Bronchial epithelial cell (primary cell): Measurements from ENCODE around the gene ADCY6. TPM values are rescaled to one million over a fixed set of nuclear protein-coding genes. Genes with fewer than 3 reads are reported as not detected.
A peak's percentile ranks its signal among the peaks of the same experiment; 100 is the strongest.

Experiments
- DNase-seq: peaks from one replicate; pipeline ENCODE4 v3.0.0-alpha.2; 2010; ENCODE audit warnings: low read depth
- FAIRE-seq: peaks from 2 replicates; lab custom pipeline; 2011; peaks lifted over from hg19 to GRCh38; lab: Jason Lieb, UNC
- H3K27me3 ChIP-seq: 2 replicates; pipeline ENCODE4 v1.5.1; 2011; ENCODE audit warnings: low read length; ENCODE audit not compliant: control insufficient read depth, insufficient read depth
- H3K36me3 ChIP-seq: 2 replicates; pipeline ENCODE4 v1.5.1; 2011; ENCODE audit warnings: low read length; ENCODE audit not compliant: control insufficient read depth, insufficient read depth
- H3K4me3 ChIP-seq: 2 replicates; pipeline ENCODE4 v1.5.1; 2011; ENCODE audit warnings: mild to moderate bottlenecking, low read depth, low read length, control low read depth
- total RNA-seq: library from RNA; depleted of rRNA; stranded (reverse); fragments of >200 nt; gene quantifications from 2 replicates; pipeline ENCODE4 v1.2.1, GENCODE V29; 2014
- TF ChIP-seq, protein P1 (sequence below): IDR thresholded peaks from 2 replicates; pipeline ENCODE4 v1.5.1; 2011; ENCODE audit warnings: mild to moderate bottlenecking, moderate library complexity, low read length, control low read depth, inconsistent platforms; ENCODE audit not compliant: insufficient read depth, severe bottlenecking

Gene ADCY6
- total RNA-seq, result 13.4 and 32.6 TPM in 2 replicates

DNA sequence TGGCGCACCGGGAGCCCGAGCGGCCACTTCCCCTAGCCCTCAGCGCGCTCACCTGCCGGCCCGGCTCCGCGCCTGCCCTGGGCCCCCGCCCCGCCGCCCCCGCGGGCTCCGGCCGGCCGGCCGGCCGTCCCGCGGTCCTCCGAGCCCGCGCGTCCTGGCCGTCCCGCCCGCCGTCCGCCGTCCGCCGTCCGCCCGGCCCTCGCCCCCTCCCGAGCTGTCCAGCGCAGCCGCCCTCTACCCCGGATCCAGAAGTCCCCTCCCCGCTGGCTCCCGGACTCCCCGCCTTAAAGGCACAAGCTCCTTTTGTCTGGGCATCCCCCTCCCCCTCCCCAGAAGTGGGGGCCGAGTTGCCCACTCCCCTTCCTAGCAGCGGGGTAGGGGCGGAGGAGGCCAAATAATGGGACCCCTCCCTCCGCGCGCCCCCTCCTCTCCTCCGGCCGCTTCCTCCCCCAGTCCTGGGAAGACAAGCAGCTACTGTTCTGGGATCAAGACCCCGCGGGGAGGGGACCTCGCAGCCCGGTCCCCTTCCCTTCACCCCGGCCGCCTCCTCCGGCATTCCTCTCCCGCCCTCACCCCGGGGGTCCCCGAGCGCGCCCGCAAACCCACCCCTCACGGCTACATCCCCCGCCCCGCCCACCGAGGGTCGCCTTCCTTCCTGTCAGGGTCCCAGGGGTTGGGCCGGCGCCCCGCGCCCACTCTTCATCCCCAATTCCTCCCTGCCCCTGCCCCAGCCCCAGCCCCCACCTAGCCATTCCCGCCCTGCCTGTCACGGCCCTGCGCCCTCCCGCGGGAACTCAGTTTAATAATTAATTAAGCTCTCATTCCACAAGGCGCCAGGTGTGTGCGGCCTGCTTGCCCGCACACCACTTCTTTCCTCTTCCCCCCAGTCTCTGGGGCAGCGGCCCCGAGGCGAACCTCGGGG, at the start of gene ADCY6:
Gene ADCY6 (minus strand): TSS at position 236 of the 922 bp plus-strand sequence. CDS start 5,655 bp downstream, outside the sequence.
- Histone ChIP-seq H3K4me3 (peak within 1 kb of the TSS; percentile 88), H3K27me3 (no peaks in the 10 kb centered on the region), H3K36me3 (no peaks in the 10 kb centered on the region)
- DNase-seq (peak; percentile 42), FAIRE-seq (no peak)
- TF ChIP-seq, protein P1, sequence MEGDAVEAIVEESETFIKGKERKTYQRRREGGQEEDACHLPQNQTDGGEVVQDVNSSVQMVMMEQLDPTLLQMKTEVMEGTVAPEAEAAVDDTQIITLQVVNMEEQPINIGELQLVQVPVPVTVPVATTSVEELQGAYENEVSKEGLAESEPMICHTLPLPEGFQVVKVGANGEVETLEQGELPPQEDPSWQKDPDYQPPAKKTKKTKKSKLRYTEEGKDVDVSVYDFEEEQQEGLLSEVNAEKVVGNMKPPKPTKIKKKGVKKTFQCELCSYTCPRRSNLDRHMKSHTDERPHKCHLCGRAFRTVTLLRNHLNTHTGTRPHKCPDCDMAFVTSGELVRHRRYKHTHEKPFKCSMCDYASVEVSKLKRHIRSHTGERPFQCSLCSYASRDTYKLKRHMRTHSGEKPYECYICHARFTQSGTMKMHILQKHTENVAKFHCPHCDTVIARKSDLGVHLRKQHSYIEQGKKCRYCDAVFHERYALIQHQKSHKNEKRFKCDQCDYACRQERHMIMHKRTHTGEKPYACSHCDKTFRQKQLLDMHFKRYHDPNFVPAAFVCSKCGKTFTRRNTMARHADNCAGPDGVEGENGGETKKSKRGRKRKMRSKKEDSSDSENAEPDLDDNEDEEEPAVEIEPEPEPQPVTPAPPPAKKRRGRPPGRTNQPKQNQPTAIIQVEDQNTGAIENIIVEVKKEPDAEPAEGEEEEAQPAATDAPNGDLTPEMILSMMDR, result no peak

DNA sequence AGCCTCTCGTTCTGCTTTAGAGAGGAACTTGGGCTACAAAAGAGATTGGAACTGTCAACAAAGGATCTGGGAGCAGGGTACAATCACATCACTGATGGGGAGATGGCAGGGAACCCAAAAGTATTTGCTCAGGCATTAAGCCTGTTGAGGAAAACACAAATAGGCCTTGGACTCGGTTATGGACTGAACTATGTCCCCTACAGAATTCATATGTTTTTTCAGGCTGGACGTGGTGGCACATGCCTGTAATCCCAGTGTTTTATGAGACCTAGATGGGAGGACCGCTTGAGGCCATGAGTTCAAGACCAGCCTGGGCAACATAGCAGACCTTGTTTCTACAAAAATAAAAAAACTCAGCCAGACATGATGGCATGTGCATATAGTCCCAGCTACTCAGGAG, 49.2 kb upstream of the ADCY6 start:
- Histone ChIP-seq H3K4me3 (no peak overlapping the region), H3K27me3 (no peaks in the 10 kb centered on the region), H3K36me3 (peaks cover 27% of the 10 kb centered on the region)
- TF ChIP-seq, protein P1, result no peak
- DNase-seq (no peak), FAIRE-seq (peak; percentile 40)

DNA sequence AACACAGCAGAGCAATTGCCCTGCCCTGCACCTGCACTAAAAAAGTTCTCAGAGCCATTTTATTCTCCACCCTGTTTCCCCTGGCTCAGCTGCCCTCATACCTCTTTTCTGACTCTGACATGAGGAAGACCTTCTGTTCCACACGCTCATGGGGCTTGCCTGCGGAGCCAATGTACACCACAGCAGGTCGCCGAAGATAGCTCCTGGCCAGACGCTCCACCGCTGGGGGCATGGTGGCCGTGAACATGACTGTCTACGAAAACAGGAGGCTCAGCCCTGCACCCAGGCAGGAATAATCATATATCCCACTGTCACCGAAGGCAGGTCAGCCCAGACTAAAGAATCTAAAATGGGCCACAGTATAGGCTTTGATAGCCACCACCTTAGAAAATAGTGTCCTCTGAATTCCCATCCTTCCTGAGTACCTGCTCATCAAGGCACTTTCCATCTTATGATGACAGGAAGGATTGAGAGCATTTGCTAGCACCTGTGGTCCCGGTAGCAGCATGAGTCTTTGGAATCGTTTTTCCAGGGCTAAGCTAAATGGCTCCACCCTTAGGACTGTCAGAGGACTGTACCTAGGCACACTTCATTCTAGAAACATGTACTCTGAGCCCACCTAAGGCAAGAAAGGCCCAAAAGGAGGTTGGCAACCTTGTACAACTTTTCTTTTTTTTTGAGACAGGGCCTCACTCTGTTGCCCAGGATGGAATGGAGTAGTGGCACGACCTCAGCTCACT, 43.6 kb upstream of the ADCY6 start:
- TF ChIP-seq, protein P1, result no peak
- Histone ChIP-seq H3K36me3 (peaks cover 39% of the 10 kb centered on the region), H3K4me3 (no peak overlapping the region), H3K27me3 (no peaks in the 10 kb centered on the region)
- FAIRE-seq, result no peak
- DNase-seq, result no peak

DNA sequence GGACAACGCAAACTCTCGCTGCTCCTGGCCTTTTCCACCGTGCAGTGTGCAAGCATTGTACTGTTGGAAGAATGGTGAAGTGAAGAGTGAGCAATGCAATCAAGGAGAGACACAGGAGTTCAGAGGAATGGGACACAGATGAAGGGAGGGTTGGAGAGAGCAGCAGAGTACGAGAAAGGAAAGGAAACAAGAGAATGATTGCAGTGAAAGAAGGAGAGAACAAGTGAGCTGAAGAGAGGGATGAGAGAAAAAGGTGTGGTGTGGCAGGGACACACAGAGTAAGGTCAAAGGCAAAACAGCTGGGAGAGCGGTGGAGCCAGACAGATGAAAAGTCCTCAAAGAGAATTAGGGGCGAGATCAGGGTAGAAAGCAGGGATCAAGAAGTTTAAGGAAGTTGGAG, 42.4 kb upstream of the ADCY6 start:
- no peak for DNase-seq
- Histone ChIP-seq H3K27me3 (no peaks in the 10 kb centered on the region), H3K4me3 (no peak overlapping the region), H3K36me3 (peaks cover 35% of the 10 kb centered on the region)
- TF ChIP-seq, protein P1, result no peak
- no peak for FAIRE-seq

DNA sequence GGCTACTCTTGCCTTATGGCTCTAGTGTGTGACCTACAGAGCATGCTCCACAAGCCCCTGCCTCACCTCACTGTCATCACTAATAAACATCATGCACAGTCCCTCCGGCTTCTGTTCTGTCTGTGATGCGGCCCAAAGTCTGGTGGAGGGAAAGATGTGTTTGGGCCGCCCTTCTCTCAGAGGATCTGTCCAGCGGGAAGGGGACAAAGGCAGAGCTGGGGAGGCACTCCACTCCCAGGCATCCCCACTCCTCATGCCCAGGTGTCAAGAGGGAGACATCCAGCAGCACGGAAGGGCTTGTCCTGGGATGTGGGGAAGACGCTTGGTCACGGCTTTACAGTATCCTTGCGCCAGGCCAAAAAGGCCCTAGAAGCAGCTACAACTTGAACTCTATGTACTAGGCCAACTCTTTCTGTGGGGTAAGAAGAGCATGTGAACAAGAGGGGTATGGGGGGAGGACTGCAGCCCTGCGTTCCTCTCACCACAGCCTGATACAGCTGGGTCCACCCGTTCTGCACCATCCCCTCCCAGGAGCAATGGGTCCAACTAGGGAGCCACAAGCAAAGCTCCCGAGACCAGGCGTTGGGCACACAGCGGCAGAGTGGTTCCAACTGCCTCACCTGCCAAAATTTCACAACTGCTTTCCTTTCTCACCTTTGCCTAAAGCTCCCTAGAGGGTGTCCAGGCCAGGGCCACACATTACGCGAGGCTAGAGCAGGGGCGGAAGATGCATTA, 40.1 kb upstream of the ADCY6 start:
- Histone ChIP-seq H3K36me3 (peaks cover 31% of the 10 kb centered on the region), H3K27me3 (no peaks in the 10 kb centered on the region), H3K4me3 (no peak overlapping the region)
- FAIRE-seq, result no peak
- TF ChIP-seq, protein P1, result no peak
- no peak for DNase-seq
